Fibroblast of lung (primary cell): Measurements from ENCODE around the gene RPS6KC1.

ENCODE experiments used
- EZH2 ChIP-seq: IDR thresholded peaks from 2 replicates; pipeline ENCODE4 v1.5.1; 2012; ENCODE audit warnings: low read length, control low read depth, mild to moderate bottlenecking; ENCODE audit errors: missing control alignments
- TF ChIP-seq, protein P1 (sequence below), 2 donors: IDR thresholded peaks in 1 of 2; conservative IDR thresholded peaks in 1 of 2; 1 replicate in 1 of 2; 2 replicates in 1 of 2; pipeline ENCODE4 v1.5.1; 2011 to 2012; ENCODE audit warnings: low read length in 2 of 2, control low read depth in 1 of 2, inconsistent platforms in 1 of 2, low read depth in 1 of 2, mild to moderate bottlenecking in 1 of 2

DNA sequence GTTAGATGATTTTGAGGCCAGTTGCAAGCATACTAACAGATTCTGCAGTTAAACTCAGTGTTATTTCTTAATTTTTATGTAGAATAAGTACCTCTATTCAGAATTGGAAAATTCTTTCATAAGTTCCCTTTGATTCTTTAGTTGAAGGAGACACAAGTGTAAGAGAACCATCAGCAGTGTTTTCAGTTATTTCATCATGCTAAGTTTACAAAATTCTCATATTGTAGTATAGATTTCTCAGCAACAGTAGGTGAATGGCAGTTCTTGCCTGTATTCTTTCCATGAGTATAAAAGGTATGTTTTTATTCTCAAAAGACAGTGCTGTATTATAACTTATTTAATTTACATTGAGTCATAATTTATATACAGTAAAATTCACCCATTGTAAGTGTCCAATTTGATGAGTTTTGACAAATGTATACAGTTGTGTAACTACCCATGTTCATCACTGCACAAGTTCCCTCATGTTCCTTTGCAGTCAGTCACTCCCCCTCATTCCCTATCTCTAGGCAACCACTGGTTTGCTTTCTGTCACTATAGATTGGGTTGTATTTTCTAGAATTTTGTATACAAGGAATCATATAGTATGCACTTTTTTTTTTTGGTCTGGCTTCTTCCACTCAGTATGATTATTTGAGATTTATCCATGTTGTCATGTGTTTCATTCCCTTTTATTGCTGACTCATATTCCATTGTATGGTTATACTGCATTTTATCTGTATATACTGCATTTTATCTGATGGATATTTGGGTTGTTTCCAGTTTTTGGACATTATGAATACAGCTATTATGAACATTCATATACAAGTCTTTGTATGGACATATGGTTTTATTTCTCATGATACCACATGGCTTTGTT is 3.9 kb downstream of the RPS6KC1 start:
- TF ChIP-seq, protein P1, sequence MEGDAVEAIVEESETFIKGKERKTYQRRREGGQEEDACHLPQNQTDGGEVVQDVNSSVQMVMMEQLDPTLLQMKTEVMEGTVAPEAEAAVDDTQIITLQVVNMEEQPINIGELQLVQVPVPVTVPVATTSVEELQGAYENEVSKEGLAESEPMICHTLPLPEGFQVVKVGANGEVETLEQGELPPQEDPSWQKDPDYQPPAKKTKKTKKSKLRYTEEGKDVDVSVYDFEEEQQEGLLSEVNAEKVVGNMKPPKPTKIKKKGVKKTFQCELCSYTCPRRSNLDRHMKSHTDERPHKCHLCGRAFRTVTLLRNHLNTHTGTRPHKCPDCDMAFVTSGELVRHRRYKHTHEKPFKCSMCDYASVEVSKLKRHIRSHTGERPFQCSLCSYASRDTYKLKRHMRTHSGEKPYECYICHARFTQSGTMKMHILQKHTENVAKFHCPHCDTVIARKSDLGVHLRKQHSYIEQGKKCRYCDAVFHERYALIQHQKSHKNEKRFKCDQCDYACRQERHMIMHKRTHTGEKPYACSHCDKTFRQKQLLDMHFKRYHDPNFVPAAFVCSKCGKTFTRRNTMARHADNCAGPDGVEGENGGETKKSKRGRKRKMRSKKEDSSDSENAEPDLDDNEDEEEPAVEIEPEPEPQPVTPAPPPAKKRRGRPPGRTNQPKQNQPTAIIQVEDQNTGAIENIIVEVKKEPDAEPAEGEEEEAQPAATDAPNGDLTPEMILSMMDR (conservative IDR thresholded peaks at IDR 0.05 in 1 of 2, IDR thresholded peaks at IDR 0.05 in 1 of 2; ENCODE audit: low read depth in 1 of 2, low read length in 2 of 2) = no peak
- TF ChIP-seq EZH2 = no peak
